Muscle layer of duodenum (tissue), 2 donors: Measurements from ENCODE around the gene CSNK1D.

Source experiments
- H3K27ac ChIP-seq: one replicate; pipeline ENCODE4 v1.7.0; 2013; ENCODE audit warnings: mild to moderate bottlenecking, low read length
- H3K27me3 ChIP-seq: one replicate; pipeline ENCODE4 v1.7.0; 2013; ENCODE audit warnings: low read depth, mild to moderate bottlenecking, control low read depth, low read length
- H3K36me3 ChIP-seq, 2 donors: one replicate each; pipeline ENCODE4 v1.7.0; 2013; ENCODE audit warnings: low read length in 2 of 2, control low read depth in 1 of 2, mild to moderate bottlenecking in 1 of 2; ENCODE audit not compliant: insufficient read depth in 2 of 2, control insufficient read depth in 1 of 2
- H3K4me1 ChIP-seq, 2 donors: one replicate each; pipeline ENCODE4 v1.7.0; 2013; ENCODE audit warnings: low read length in 2 of 2, mild to moderate bottlenecking in 2 of 2, control low read depth in 1 of 2, moderate library complexity in 1 of 2; ENCODE audit not compliant: insufficient read depth in 2 of 2, control insufficient read depth in 1 of 2
- H3K4me3 ChIP-seq, 2 donors: one replicate each; pipeline ENCODE4 v1.7.0; 2013; ENCODE audit warnings: low read length in 2 of 2, low read depth in 1 of 2, mild to moderate bottlenecking in 1 of 2
- H3K9me3 ChIP-seq, 2 donors: one replicate each; pipeline ENCODE4 v1.7.0; 2013; ENCODE audit warnings: low read length in 2 of 2, control low read depth in 1 of 2, mild to moderate bottlenecking in 1 of 2; ENCODE audit not compliant: control insufficient read depth in 1 of 2
- donor health status: healthy.

Gene CSNK1D

DNA sequence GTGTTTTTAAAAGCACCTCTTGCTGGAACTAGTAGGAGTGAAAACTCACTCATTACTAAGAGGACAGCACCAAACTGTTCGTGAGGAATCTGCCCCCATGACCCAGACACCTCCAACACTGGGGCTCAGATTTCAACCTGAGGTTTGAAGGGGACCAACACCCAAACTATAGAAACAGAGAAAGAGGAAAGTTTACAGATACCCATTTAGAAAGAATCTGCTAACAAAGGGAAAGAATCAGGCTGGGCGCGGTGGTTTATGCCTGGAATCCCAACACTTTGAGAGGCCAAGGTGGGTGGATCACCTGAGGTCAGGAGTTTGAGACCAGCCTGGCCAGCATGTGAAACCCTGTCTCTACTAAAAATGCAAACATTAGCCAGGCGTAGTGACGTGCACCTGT is 3.4 kb upstream of the CSNK1D start:
- H3K4me3 ChIP-seq: no peak overlapping the region
- peaks cover 6 to 19% of the 10 kb centered on the region in 2 donors for H3K4me1 ChIP-seq
- H3K27ac ChIP-seq: no peak overlapping the region
- no peaks in the 10 kb centered on the region for H3K9me3 ChIP-seq
- H3K27me3 ChIP-seq: no peaks in the 10 kb centered on the region
- H3K36me3 ChIP-seq: peaks cover 0 to 6% of the 10 kb centered on the region in 2 donors

DNA sequence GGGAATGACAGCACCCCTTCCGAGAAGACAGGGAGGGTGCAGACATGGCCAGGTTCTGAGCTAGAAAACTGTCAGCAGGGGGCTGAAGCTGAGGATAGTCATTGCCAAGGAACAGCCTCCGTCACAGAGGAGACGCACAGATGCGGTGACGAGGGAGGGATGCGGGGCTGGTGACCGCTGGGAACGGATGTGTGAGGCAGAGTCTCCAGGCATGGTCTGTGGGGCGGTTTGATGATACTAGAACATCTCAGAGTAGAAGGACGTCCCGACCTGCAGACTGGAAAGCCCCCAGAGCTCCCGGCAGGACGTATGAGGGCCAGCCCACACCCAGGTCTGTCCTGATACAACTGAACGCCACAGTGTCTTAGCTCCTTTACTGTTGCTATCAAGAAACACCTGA is 1.8 kb upstream of the CSNK1D start:
- Histone ChIP-seq H3K4me1 (peaks cover 14 to 35% of the 10 kb centered on the region in 2 donors), H3K27ac (no peak overlapping the region), H3K27me3 (no peaks in the 10 kb centered on the region), H3K9me3 (no peaks in the 10 kb centered on the region), H3K36me3 (peaks cover 6 to 13% of the 10 kb centered on the region in 2 donors), H3K4me3 (no peak overlapping the region)

- H3K27ac ChIP-seq: no peak overlapping the region
- H3K27me3 ChIP-seq: no peaks in the 10 kb centered on the region
- H3K9me3 ChIP-seq: no peaks in the 10 kb centered on the region
- H3K4me1 ChIP-seq: peaks cover 14 to 44% of the 10 kb centered on the region in 2 donors
- H3K4me3 ChIP-seq: peak overlapping the region; percentile 64 to 69
- peaks cover 6 to 13% of the 10 kb centered on the region in 2 donors for H3K36me3 ChIP-seq
These were observed 877 bp upstream of the CSNK1D start for GRCh38 chr17:82274134-82275020.

GRCh38 chr17:82272495-82273326 is 789 bp downstream of the CSNK1D start:
- Histone ChIP-seq H3K36me3 (peaks cover 6 to 7% of the 10 kb centered on the region in 2 donors), H3K27ac (peak overlapping the region; percentile 86), H3K4me3 (peak overlapping the region; percentile 74 to 88), H3K4me1 (peaks cover 26 to 61% of the 10 kb centered on the region in 2 donors), H3K9me3 (no peaks in the 10 kb centered on the region), H3K27me3 (no peaks in the 10 kb centered on the region)

DNA sequence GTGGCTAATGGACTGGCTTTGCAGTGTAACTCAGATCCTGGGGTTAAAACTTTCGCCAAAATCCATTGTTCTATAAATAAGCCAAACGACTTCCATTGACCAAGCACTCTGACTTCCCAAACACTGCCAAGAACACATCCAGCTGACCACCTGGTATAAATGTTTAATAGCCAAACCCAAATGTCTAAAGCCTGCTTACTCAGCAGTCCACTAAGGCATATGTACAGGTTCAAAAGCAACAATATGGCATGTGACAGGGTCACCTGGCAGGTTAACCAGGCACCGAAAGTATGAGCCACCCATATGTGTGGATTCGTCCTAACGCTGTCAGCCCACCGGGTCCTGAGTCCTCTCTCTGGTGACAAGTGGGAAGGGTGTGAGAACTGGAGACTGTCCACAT is 2.1 kb downstream of the CSNK1D start:
- Histone ChIP-seq H3K36me3 (peaks cover 6 to 7% of the 10 kb centered on the region in 2 donors), H3K27ac (peak overlapping the region; percentile 0), H3K9me3 (no peaks in the 10 kb centered on the region), H3K4me3 (peak overlapping the region; percentile 1 to 74), H3K4me1 (peaks cover 32 to 73% of the 10 kb centered on the region in 2 donors), H3K27me3 (no peaks in the 10 kb centered on the region)

DNA sequence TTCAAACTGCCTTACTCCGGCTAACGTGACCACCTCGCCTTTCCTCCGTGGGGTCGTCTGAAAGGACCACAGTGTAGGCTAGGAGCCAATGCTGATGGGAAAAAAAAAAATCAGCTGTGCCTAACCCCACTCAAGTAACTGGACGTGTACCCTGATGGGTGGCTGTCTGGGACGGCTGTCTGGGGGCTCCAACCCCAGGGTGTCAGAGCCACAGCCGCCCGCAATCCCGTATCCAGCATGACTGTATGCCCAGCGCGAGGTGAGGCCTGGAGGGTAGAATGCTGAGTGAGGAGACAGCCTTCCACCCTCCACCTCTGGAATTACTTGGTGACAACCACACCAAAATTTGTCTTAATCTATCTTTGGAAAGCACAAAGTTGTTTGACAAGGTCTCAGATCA is 2.8 kb downstream of the CSNK1D start:
- no peaks in the 10 kb centered on the region for H3K27me3 ChIP-seq
- peaks cover 33 to 80% of the 10 kb centered on the region in 2 donors for H3K4me1 ChIP-seq
- H3K36me3 ChIP-seq: peaks cover 9 to 14% of the 10 kb centered on the region in 2 donors
- no peak overlapping the region for H3K4me3 ChIP-seq
- H3K9me3 ChIP-seq: no peaks in the 10 kb centered on the region
- H3K27ac ChIP-seq: no peak overlapping the region

- Histone ChIP-seq H3K36me3 (peaks cover 13 to 21% of the 10 kb centered on the region in 2 donors), H3K4me3 (no peak overlapping the region), H3K27ac (peak overlapping the region; percentile 49), H3K4me1 (peaks cover 35 to 80% of the 10 kb centered on the region in 2 donors), H3K27me3 (no peaks in the 10 kb centered on the region), H3K9me3 (no peaks in the 10 kb centered on the region)
These were observed 3.5 kb downstream of the CSNK1D start for GRCh38 chr17:82269882-82270500.

DNA sequence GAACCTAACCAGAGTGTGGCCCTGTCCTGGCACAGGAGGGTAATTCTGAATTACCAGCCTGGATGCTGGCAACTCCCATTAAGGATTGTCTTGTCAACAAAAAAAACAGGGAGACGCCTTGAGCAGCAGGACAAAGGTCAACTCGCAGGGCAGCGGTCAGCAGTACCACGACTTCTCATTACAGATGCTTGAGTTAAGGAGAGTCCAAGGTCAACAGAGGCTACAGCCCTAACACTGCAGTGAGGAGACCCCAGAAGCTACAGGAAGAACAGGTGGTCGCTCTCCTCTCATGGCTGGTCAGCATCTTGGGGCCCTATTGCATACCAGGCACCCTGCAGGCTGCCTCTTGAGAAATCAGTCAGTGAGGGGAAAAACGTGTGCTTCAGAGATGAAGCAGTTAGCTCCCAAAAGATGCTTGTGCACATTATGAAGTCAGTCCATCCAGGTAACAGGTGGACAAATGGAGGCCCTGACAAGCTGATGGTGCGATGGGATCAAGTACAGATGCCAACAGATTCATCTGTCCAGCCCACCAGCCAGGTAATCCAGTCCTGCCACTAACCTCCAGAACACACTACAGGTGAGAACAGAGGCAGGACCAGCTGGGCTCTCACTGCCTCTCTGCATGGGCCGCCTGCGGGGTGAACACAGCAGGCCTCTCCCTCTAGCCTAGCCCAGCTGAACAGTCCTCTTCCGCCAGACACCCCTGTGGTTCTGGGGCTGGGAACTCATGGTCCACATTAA is 4.2 kb downstream of the CSNK1D start:
- H3K36me3 ChIP-seq: peaks cover 16 to 25% of the 10 kb centered on the region in 2 donors
- H3K4me1 ChIP-seq: peaks cover 35 to 73% of the 10 kb centered on the region in 2 donors
- no peaks in the 10 kb centered on the region for H3K9me3 ChIP-seq
- H3K4me3 ChIP-seq: no peak overlapping the region
- peak overlapping the region; percentile 49 for H3K27ac ChIP-seq
- no peaks in the 10 kb centered on the region for H3K27me3 ChIP-seq

GRCh38 chr17:82267575-82268379 is 5.7 kb downstream of the CSNK1D start:
- H3K27ac ChIP-seq: peak overlapping the region; percentile 91
- H3K27me3 ChIP-seq: no peaks in the 10 kb centered on the region
- H3K4me3 ChIP-seq: peak overlapping the region; percentile 36 to 37
- H3K4me1 ChIP-seq: peaks cover 29 to 65% of the 10 kb centered on the region in 2 donors
- no peaks in the 10 kb centered on the region for H3K9me3 ChIP-seq
- H3K36me3 ChIP-seq: peaks cover 27 to 38% of the 10 kb centered on the region in 2 donors

DNA sequence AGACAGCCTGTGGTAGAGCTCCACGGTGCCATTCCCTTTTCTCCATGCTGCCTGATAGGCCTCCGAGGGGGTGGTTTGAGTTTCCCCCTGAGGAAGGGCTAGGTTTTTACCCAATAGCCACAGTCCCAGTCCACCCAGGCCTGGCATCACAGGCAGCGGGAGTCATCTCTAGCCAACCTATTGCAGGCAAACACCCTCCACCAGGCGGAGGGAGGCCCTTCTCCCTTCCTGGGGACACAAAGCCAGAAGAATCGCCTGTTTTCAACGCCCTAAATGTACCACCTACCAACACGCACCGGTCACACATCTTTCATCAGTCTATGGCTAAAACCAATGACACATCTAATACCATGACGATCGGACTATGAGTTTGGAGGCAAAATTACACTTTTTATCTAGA is 7.4 kb downstream of the CSNK1D start:
- no peaks in the 10 kb centered on the region for H3K9me3 ChIP-seq
- H3K4me1 ChIP-seq: peaks cover 22 to 65% of the 10 kb centered on the region in 2 donors
- no peaks in the 10 kb centered on the region for H3K27me3 ChIP-seq
- peaks cover 36 to 47% of the 10 kb centered on the region in 2 donors for H3K36me3 ChIP-seq
- no peak overlapping the region for H3K4me3 ChIP-seq
- H3K27ac ChIP-seq: peak overlapping the region; percentile 45
